A549 (cell line): ENCODE data around the gene RAB8A. TPM values are rescaled to one million over a fixed set of nuclear protein-coding genes. Genes with fewer than 3 reads are reported as not detected.

Source experiments
- ATAC-seq, 2 experiments: fragments of 200-7000 bp in 1 of 2; fragments of >200 bp in 1 of 2; cut with Nextera tagmentation in 1 of 2; cut with Tn5 transposase in 1 of 2; 3 replicates each; pipeline versions ENCODE4 v1.8.0 to v1.9.1; 2018 to 2020; ENCODE audit warnings: mild to moderate bottlenecking in 1 of 2, moderate library complexity in 1 of 2
- CTCF ChIA-PET: fragments of 300-600 bp; sonication (Branson Sonifier 250); formaldehyde crosslinking; extraction: SDS; loops from one replicate; lab custom pipeline; 2021; ENCODE audit warnings: antibody characterized with exemption, inconsistent platforms; lab: Yijun Ruan, JAX
- POLR2A ChIA-PET: fragments of 350-600 bp; formaldehyde crosslinking; extraction: SDS; loops from one replicate; lab custom pipeline; 2021; ENCODE audit warnings: antibody characterized with exemption, inconsistent platforms; lab: Yijun Ruan, JAX
- DNase-seq, 2 experiments: peaks; one replicate each; pipeline versions ENCODE4 v3.0.0 to v3.0.0-alpha.2; 2011 to 2016; ENCODE audit warnings: low read depth in 1 of 2, low spot score in 1 of 2
- FAIRE-seq: peaks from 2 replicates; lab custom pipeline; 2011; peaks lifted over from hg19 to GRCh38; lab: Jason Lieb, UNC
- H3K27ac ChIP-seq, 2 experiments: fragments of >200 bp; sonication (Bioruptor Twin); formaldehyde crosslinking; 3 replicates each; pipeline ENCODE4 v1.5.1; 2016 to 2017
- H3K4me1 ChIP-seq: fragments of >200 bp; sonication (Bioruptor Twin); formaldehyde crosslinking; 3 replicates; pipeline ENCODE4 v1.6.1; 2016
- H3K4me2 ChIP-seq: fragments of >200 bp; sonication (Bioruptor Twin); formaldehyde crosslinking; 3 replicates; pipeline ENCODE4 v1.6.1; 2016
- H3K4me3 ChIP-seq: fragments of >200 bp; sonication (Bioruptor Twin); formaldehyde crosslinking; 3 replicates; pipeline ENCODE4 v1.5.1; 2016
- H3K9me3 ChIP-seq: fragments of >200 bp; sonication (Bioruptor Twin); formaldehyde crosslinking; 3 replicates; pipeline ENCODE4 v1.6.1; 2016
- CBX2 ChIP-seq: fragments of 200-600 bp; sonication (generic); IDR thresholded peaks from 2 replicates; pipeline ENCODE4 v1.6.1; 2016; ENCODE audit warnings: low read depth, mild to moderate bottlenecking, borderline replicate concordance
- CBX8 ChIP-seq: fragments of 200-600 bp; sonication (generic); IDR thresholded peaks from 2 replicates; pipeline ENCODE4 v1.6.1; 2016
- EHF ChIP-seq: fragments of 250-450 bp; sonication (Bioruptor Pico); IDR thresholded peaks from 2 replicates; pipeline ENCODE4 v1.5.0; 2020; ENCODE audit warnings: mild to moderate bottlenecking
- EP300 ChIP-seq, 2 experiments: fragments of >200 bp; sonication (Bioruptor Twin); formaldehyde crosslinking; IDR thresholded peaks; 2 replicates in 1 of 2; 3 replicates in 1 of 2; pipeline ENCODE4 v1.6.1; 2016 to 2017
- ESRRA ChIP-seq: fragments of 150-350 bp; IDR thresholded peaks from 2 replicates; pipeline ENCODE4 v1.6.1; 2014; ENCODE audit warnings: mild to moderate bottlenecking, low read length, borderline replicate concordance
- FOSL2 ChIP-seq, 2 experiments: fragments of 450-650 bp in 1 of 2; fragments of >200 bp in 1 of 2; sonication (Bioruptor Twin) in 1 of 2; formaldehyde crosslinking; IDR thresholded peaks; 2 replicates each; pipeline versions ENCODE4 v1.5.0 to v1.6.1; 2016 to 2020; ENCODE audit warnings: mild to moderate bottlenecking in 1 of 2, moderate library complexity in 1 of 2
- GATA3 ChIP-seq: IDR thresholded peaks from 2 replicates; pipeline ENCODE4 v1.6.1; 2012; ENCODE audit warnings: borderline replicate concordance
- HDAC2 ChIP-seq: fragments of 200-600 bp; sonication (generic); IDR thresholded peaks from 2 replicates; pipeline ENCODE4 v1.6.1; 2016
- HEYL ChIP-seq: fragments of 250-450 bp; sonication (Bioruptor Pico); IDR thresholded peaks from 2 replicates; pipeline ENCODE4 v1.8.0; 2021; ENCODE audit warnings: mild to moderate bottlenecking, moderate library complexity
- HOXB13 ChIP-seq: fragments of 250-450 bp; sonication (Bioruptor Pico); IDR thresholded peaks from 2 replicates; pipeline ENCODE4 v1.5.0; 2020; ENCODE audit warnings: low read depth, mild to moderate bottlenecking, moderate library complexity
- HOXB5 ChIP-seq: fragments of 250-450 bp; sonication (Bioruptor Pico); IDR thresholded peaks from 2 replicates; pipeline ENCODE4 v1.5.0; 2020; ENCODE audit warnings: mild to moderate bottlenecking, moderate library complexity
- KDM1A ChIP-seq: fragments of 200-600 bp; sonication (generic); IDR thresholded peaks from 2 replicates; pipeline ENCODE4 v1.6.1; 2016; ENCODE audit warnings: low read depth, mild to moderate bottlenecking
- KDM5A ChIP-seq: fragments of 200-600 bp; sonication (generic); IDR thresholded peaks from 2 replicates; pipeline ENCODE4 v1.6.1; 2016; ENCODE audit warnings: antibody characterized with exemption, mild to moderate bottlenecking
- MAFK ChIP-seq: fragments of 450-650 bp; IDR thresholded peaks from 2 replicates; pipeline ENCODE4 v1.6.1; 2014; ENCODE audit not compliant: partially characterized antibody
- MAZ ChIP-seq: fragments of 150-350 bp; IDR thresholded peaks from 2 replicates; pipeline ENCODE4 v1.6.1; 2014; ENCODE audit warnings: antibody characterized with exemption, low read depth, low read length, borderline replicate concordance
- MYC ChIP-seq: IDR thresholded peaks from 2 replicates; pipeline ENCODE4 v1.6.1; 2012; ENCODE audit warnings: mild to moderate bottlenecking, inconsistent platforms, low read length, improper control_type of control experiment, borderline replicate concordance
- NFE2L2 ChIP-seq: fragments of 150-350 bp; conservative IDR thresholded peaks from 2 replicates; pipeline ENCODE4 v1.6.1; 2014; ENCODE audit warnings: low read length
- NPAS2 ChIP-seq: fragments of 250-450 bp; sonication (Bioruptor Pico); IDR thresholded peaks from 2 replicates; pipeline ENCODE4 v1.8.0; 2022; ENCODE audit warnings: mild to moderate bottlenecking, moderate library complexity, borderline replicate concordance
- PHF8 ChIP-seq: fragments of 200-600 bp; sonication (generic); IDR thresholded peaks from 2 replicates; pipeline ENCODE4 v1.6.1; 2016; ENCODE audit warnings: low read depth, mild to moderate bottlenecking, antibody characterized with exemption, moderate library complexity, borderline replicate concordance
- POLR2A ChIP-seq: IDR thresholded peaks from 2 replicates; pipeline ENCODE4 v1.6.1; 2012; ENCODE audit warnings: mild to moderate bottlenecking, low read length
- POLR2AphosphoS2 ChIP-seq: conservative IDR thresholded peaks from 2 replicates; pipeline ENCODE4 v1.6.1; 2012; ENCODE audit warnings: low read length, improper control_type of control experiment, inconsistent platforms
- RAD21 ChIP-seq, 2 experiments: fragments of >200 bp in 1 of 2; sonication (Bioruptor Twin) in 1 of 2; formaldehyde crosslinking in 1 of 2; IDR thresholded peaks in 1 of 2; conservative IDR thresholded peaks in 1 of 2; 2 replicates in 1 of 2; 3 replicates in 1 of 2; pipeline ENCODE4 v1.6.1; 2012 to 2018; ENCODE audit warnings: inconsistent platforms in 1 of 2
- RARB ChIP-seq: fragments of 250-450 bp; sonication (Bioruptor Pico); IDR thresholded peaks from 2 replicates; pipeline ENCODE4 v1.8.0; 2021; ENCODE audit warnings: mild to moderate bottlenecking, moderate library complexity
- RNF2 ChIP-seq: fragments of 200-600 bp; sonication (generic); IDR thresholded peaks from 2 replicates; pipeline ENCODE4 v1.6.1; 2016; ENCODE audit warnings: low read depth, mild to moderate bottlenecking, antibody characterized with exemption, moderate library complexity, borderline replicate concordance
- SMC3 ChIP-seq: fragments of >200 bp; sonication (Bioruptor Twin); formaldehyde crosslinking; IDR thresholded peaks from 3 replicates; pipeline ENCODE4 v1.6.1; 2018; ENCODE audit warnings: inconsistent platforms
- SREBF2 ChIP-seq: fragments of 450-650 bp; IDR thresholded peaks from 2 replicates; pipeline ENCODE4 v1.6.1; 2014; ENCODE audit warnings: mild to moderate bottlenecking, moderate library complexity
- TP53 ChIP-seq: fragments of 250-450 bp; sonication (Bioruptor Pico); IDR thresholded peaks from 2 replicates; pipeline ENCODE4 v1.5.0; 2021; ENCODE audit warnings: mild to moderate bottlenecking, moderate library complexity
- USF2 ChIP-seq: fragments of 450-650 bp; IDR thresholded peaks from 2 replicates; pipeline ENCODE4 v1.6.1; 2014; ENCODE audit warnings: antibody characterized with exemption
- ZFP36 ChIP-seq: fragments of 450-650 bp; IDR thresholded peaks from 2 replicates; pipeline ENCODE4 v1.6.1; 2014; ENCODE audit warnings: borderline replicate concordance; ENCODE audit not compliant: partially characterized antibody
- ZNF302 ChIP-seq: fragments of 250-450 bp; sonication (Bioruptor Pico); IDR thresholded peaks from 2 replicates; pipeline ENCODE4 v1.9.0; 2021; ENCODE audit warnings: inconsistent platforms, mild to moderate bottlenecking, moderate library complexity
- WGBS: methylation state at CpG from one replicate; pipeline ENCODE4 v1.1.6; 2017; ENCODE audit errors: missing lambda C conversion rate; 5-methylcytosine and 5-hydroxymethylcytosine counted together
- polyA plus RNA-seq, 4 experiments: library from polyadenylated mRNA; depleted of rRNA in 3 of 4; stranded (reverse); fragments of >200 nt; fragmentation: RNase III in 1 of 4; extraction: RNeasy Plus Mini Kit Qiagen cat#74134 plus additional on column Dnase treatment in 1 of 4; gene quantifications; 2 replicates in 3 of 4; 3 replicates in 1 of 4; pipeline ENCODE4 v1.2.3, GENCODE V29; 2011 to 2017
- TF ChIP-seq, protein P1 (sequence below): IDR thresholded peaks from 2 replicates; pipeline ENCODE4 v1.6.1; 2012

The RAB8A gene
- polyA plus RNA-seq, 2 of the 4 experiments (the other 2 are of a cell fraction), result 89.2 to 91.4 TPM

GRCh38 chr19:16144216-16144581 lies 32.5 kb downstream of the RAB8A start:
- ATAC-seq (no peak), FAIRE-seq (no peak), DNase-seq (no peak)
- H3K4me2 ChIP-seq, result no peak overlapping the region
- H3K27ac ChIP-seq, result no peak overlapping the region
- 50% methylated on average over 1 of the region's 1 CpG for WGBS
- no peak overlapping the region for H3K4me3 ChIP-seq
- CTCF ChIA-PET, result interaction anchor here (0.6 to 1.4 kb wide), 3 partner anchors 9 to 102 kb away, joined by 3 to 5 read pairs (median 4); no protein-coding TSS in a partner anchor
- POLR2A ChIA-PET, result no interaction called here
- TF ChIP-seq CBX2 (no peak), MYC (no peak), MAZ (no peak), HOXB5 (CRISPR knock-in tag) (no peak), GATA3 (no peak), ZFP36 (no peak), TP53 (CRISPR knock-in tag) (no peak), RAD21 (conservative IDR thresholded peaks at IDR 0.05 in 1 of 2, IDR thresholded peaks at IDR 0.05 in 1 of 2) (no peak), NPAS2 (CRISPR knock-in tag) (no peak), KDM1A (no peak), PHF8 (no peak), SMC3 (no peak), ESRRA (no peak), NFE2L2 (no peak), POLR2AphosphoS2 (no peak), USF2 (no peak), SREBF2 (no peak), HOXB13 (CRISPR knock-in tag) (no peak), HEYL (no peak), CBX8 (no peak)
- no peaks in the 10 kb centered on the region for H3K9me3 ChIP-seq
- H3K4me1 ChIP-seq, result no peaks in the 10 kb centered on the region

GRCh38 chr19:16146112-16146511 lies 34.4 kb downstream of the RAB8A start:
- TF ChIP-seq FOSL2 (IDR thresholded peaks at IDR 0.05) (no peak), FOSL2 (CRISPR knock-in tag; IDR thresholded peaks at IDR 0.05) (no peak), KDM5A (no peak), MAFK (no peak), EP300 (IDR thresholded peaks at IDR 0.05) (no peak), ZNF302 (CRISPR knock-in tag) (no peak), RARB (CRISPR knock-in tag) (no peak), RNF2 (no peak), EHF (CRISPR knock-in tag) (no peak), ESRRA (no peak), CBX2 (no peak), POLR2A (no peak), HDAC2 (no peak), NFE2L2 (no peak), HOXB13 (CRISPR knock-in tag) (no peak)
- TF ChIP-seq, protein P1, sequence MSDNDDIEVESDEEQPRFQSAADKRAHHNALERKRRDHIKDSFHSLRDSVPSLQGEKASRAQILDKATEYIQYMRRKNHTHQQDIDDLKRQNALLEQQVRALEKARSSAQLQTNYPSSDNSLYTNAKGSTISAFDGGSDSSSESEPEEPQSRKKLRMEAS, result no peak
- no peak for DNase-seq
- ChIA-PET POLR2A (interaction anchor here (0.6 kb wide), 1 partner anchor 497 kb away, joined by 5 read pairs; no protein-coding TSS in a partner anchor), CTCF (interaction anchor here (0.7 kb wide), 1 partner anchor 12 kb away, joined by 3 read pairs; no protein-coding TSS in a partner anchor)
- H3K4me3 ChIP-seq, result no peak overlapping the region
- 64% methylated on average over 5 of the region's 5 CpGs for WGBS
- H3K4me1 ChIP-seq, result no peaks in the 10 kb centered on the region
- H3K4me2 ChIP-seq, result no peak overlapping the region
- no peaks in the 10 kb centered on the region for H3K9me3 ChIP-seq
- FAIRE-seq, result no peak
- H3K27ac ChIP-seq, result no peak overlapping the region
- ATAC-seq, result no peak
